ENCODE data around the gene SERPINA4. TPM values are rescaled to one million over a fixed set of nuclear protein-coding genes. Genes with fewer than 3 reads are reported as not detected.

The SERPINA4 gene
- total RNA-seq, 1 experiment from 2014 or later = not detected

DNA sequence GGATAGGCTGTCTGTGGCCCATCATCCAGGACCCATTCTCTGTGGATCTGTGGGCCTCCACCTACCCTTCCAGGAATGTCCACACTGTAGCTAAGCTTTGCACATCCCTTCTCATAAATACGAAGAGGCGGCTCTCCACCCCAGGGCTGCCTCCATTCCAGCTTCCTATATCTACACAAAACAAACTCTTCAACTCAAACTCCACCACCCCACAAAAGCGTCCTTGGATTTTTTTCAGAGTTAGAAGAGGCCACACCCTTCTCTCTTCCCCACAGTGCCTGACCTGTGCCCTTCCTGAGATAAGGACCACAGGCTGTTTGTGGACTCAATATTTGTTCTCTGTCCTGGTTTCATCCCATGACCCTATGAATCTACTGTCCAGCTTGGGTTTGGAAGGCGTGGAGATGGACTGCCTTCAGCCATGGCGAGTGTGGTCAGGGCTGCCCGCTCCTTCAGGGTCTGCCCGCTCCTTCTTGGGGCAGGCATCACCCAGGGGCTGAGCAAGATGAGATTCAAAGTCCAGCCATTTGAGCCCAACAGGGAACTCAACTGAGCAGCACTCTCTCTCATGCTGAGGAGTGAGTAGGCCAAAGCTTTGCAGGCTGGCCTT, 39.0 kb upstream of the SERPINA4 start:
- no peak overlapping the region for H3K4ac ChIP-seq (ENCODE audit: low read depth, low read length)
- no peak overlapping the region for H3K56ac ChIP-seq (ENCODE audit: insufficient read length, low read depth, low read length)
- TF ChIP-seq, protein P1, sequence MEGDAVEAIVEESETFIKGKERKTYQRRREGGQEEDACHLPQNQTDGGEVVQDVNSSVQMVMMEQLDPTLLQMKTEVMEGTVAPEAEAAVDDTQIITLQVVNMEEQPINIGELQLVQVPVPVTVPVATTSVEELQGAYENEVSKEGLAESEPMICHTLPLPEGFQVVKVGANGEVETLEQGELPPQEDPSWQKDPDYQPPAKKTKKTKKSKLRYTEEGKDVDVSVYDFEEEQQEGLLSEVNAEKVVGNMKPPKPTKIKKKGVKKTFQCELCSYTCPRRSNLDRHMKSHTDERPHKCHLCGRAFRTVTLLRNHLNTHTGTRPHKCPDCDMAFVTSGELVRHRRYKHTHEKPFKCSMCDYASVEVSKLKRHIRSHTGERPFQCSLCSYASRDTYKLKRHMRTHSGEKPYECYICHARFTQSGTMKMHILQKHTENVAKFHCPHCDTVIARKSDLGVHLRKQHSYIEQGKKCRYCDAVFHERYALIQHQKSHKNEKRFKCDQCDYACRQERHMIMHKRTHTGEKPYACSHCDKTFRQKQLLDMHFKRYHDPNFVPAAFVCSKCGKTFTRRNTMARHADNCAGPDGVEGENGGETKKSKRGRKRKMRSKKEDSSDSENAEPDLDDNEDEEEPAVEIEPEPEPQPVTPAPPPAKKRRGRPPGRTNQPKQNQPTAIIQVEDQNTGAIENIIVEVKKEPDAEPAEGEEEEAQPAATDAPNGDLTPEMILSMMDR (conservative IDR thresholded peaks at IDR 0.05) = no peak
- H2AFZ ChIP-seq (ENCODE audit: low read length) = no peak overlapping the region
- no peak overlapping the region for H2BK120ac ChIP-seq (ENCODE audit: low read depth, low read length, poor library complexity, severe bottlenecking)
- no peaks in the 10 kb centered on the region for H3K23me2 ChIP-seq (ENCODE audit: insufficient read length, low read depth, low read length, poor library complexity, severe bottlenecking)
- no peak overlapping the region for H3K27ac Mint-ChIP-seq
- H2BK5ac ChIP-seq (ENCODE audit: insufficient read length, low read length) = no peak overlapping the region
- H3K9me3 ChIP-seq (ENCODE audit: control insufficient read depth, low read depth, low read length) = no peaks in the 10 kb centered on the region
- H3T11ph ChIP-seq (ENCODE audit: low read length) = no peak overlapping the region
- no peak overlapping the region for H3K23ac ChIP-seq (ENCODE audit: insufficient read length, low read depth, low read length)
- no peak overlapping the region for H2AK5ac ChIP-seq (ENCODE audit: insufficient read length, low read length)
- H4K20me1 ChIP-seq (ENCODE audit: control insufficient read depth, insufficient read depth, insufficient read length) = no peaks in the 10 kb centered on the region
- no peak overlapping the region for H2BK12ac ChIP-seq (ENCODE audit: insufficient read length, low read depth, low read length)
- H2BK15ac ChIP-seq (ENCODE audit: low read depth, low read length) = no peak overlapping the region
- peaks cover 8% of the 10 kb centered on the region for H3K27me3 Mint-ChIP-seq (ENCODE audit: low read depth)
- no peaks in the 10 kb centered on the region for H3K79me1 ChIP-seq (ENCODE audit: insufficient read depth, low read depth, low read length, poor library complexity, severe bottlenecking)
- H3K14ac ChIP-seq (ENCODE audit: insufficient read depth, low read length) = no peak overlapping the region
- H4K5ac ChIP-seq (ENCODE audit: insufficient read length, low read depth, low read length) = no peak overlapping the region
- no peak overlapping the region for H3K9ac ChIP-seq (ENCODE audit: extremely low read depth, insufficient read length, low read length)
- H4K91ac ChIP-seq (ENCODE audit: insufficient read length, low read depth, low read length) = no peak overlapping the region
- peaks cover 0 to 15% (median 2%) of the 10 kb centered on the region in 3 experiments; a peak in 3 of 7 replicates for H3K36me3 Mint-ChIP-seq (ENCODE audit: insufficient read depth in 1 of 3, low read depth in 3 of 3)
- WGBS (ENCODE audit: extremely low coverage, insufficient read length, low lambda C conversion rate) = no CpG with 5 or more reads among the region's 7 CpGs
- H4K8ac ChIP-seq (replicated peaks; ENCODE audit: insufficient read length, low read depth, low read length) = no peak overlapping the region
- peaks cover 8% of the 10 kb centered on the region; the same call in 1 of the 2 replicates for H3K4me1 ChIP-seq (ENCODE audit: insufficient read depth, low read length)
- DNase-seq = no peak
- no peak overlapping the region for H2BK20ac ChIP-seq (ENCODE audit: low read depth, low read length, poor library complexity, severe bottlenecking)
- peaks cover 12% of the 10 kb centered on the region in 2 experiments for H3K9me3 Mint-ChIP-seq
- peaks cover 7 to 14% of the 10 kb centered on the region in 2 experiments for H3K4me1 Mint-ChIP-seq
- H3K18ac ChIP-seq (ENCODE audit: insufficient read length, low read depth, low read length) = no peak overlapping the region
- H3K4me3 Mint-ChIP-seq = no peak overlapping the region
- no peak overlapping the region for H3K4me2 ChIP-seq (ENCODE audit: insufficient read depth, insufficient read length, low read length)
- H3K79me2 ChIP-seq (ENCODE audit: insufficient read depth, low read length) = no peaks in the 10 kb centered on the region
- H3K27ac ChIP-seq (ENCODE audit: insufficient read length, low read depth, low read length) = no peak overlapping the region
- H3K27me3 ChIP-seq (ENCODE audit: insufficient read depth, low read length) = no peaks in the 10 kb centered on the region

Measured in H9 (cell line).